NCI-H1092 treated with DMSO at 0.1 percent for 48 hours (cell line): ENCODE data around the gene UTF1.

ENCODE experiments used
- DNase-seq: peaks from one replicate; lab custom pipeline; 2025; lab: John Stamatoyannopoulos, UW

Gene UTF1

DNA sequence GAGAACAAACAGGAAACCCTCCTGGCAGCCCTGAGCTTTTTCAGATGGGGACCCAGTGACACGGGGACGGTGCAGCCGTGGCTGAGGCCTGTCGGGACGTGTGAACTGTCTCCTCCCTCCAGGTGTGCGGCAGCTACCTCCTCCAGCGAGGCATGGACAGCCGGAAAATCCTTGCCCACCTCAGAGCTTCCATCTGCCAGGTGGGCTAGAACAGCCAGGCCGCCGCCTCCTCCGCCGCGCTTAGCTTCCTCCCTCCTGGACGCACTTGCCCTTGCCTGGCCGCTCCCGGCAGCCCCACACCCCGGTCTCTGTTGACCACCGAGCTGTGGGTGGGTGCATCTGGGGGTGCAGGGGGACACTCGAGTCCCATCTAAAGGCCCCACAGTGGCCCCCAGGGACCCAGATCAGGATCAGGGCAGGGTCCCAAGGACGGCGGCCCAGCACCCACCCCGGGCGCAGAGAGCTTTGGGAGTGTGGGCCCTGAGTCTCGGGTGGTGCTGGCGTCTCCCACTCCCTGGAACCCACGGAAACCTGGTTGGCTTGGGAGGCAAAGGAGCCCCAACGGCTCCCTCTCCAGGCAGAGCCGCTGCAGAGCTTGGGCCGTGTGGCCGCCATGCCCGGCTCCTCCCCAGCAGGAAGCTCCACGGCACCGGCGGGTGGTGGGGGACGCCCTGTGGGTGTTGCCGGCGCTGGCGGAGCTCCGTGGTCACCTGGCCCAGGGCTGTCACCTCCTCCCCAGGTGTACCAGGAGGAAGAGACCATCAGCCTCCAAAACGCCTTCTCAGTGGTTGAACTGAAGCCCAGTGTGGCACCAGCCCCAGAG, 32.9 kb upstream of the UTF1 start:
- DNase-seq, result no peak

DNA sequence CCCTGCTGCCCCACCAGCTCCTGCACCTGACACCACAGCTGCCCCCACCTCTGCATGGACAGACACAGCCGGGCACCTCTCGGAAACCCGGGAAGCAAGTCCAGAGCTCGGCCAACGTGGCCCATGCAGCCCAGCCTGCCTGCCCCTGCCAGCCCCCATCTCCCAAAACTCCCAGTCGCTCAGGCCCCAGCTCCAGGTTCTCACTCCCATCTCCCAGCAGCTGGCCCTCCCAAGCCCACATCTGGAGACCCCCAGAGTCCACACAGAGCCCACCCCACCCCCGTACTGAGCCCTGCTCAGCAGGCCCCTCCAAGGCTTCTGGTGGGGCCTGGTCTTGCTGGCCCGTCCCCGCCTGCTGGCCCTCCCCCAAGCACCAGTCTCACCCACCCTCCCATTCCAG, 32.2 kb upstream of the UTF1 start:
- no peak for DNase-seq

DNA sequence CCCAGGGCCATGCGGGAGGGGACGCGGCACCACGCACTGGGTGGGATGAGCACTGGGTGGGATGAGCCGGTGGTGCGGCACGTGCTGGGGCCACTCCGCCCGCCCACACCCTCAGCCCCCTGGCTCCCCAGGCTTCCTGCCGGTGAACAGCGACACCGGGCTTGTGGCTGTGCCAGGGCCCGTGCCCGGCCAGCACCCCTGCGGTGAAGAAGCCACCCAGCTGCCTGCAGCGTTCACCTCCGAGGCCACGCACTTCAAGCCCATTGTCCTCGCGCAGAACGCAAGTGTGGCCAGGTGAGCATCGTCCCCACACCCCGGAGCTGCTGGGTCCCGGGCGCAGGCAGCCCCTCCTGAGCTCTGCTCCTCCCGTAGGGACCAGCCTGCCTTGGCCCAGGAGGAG, 31.8 kb upstream of the UTF1 start:
- DNase-seq, result no peak

DNA sequence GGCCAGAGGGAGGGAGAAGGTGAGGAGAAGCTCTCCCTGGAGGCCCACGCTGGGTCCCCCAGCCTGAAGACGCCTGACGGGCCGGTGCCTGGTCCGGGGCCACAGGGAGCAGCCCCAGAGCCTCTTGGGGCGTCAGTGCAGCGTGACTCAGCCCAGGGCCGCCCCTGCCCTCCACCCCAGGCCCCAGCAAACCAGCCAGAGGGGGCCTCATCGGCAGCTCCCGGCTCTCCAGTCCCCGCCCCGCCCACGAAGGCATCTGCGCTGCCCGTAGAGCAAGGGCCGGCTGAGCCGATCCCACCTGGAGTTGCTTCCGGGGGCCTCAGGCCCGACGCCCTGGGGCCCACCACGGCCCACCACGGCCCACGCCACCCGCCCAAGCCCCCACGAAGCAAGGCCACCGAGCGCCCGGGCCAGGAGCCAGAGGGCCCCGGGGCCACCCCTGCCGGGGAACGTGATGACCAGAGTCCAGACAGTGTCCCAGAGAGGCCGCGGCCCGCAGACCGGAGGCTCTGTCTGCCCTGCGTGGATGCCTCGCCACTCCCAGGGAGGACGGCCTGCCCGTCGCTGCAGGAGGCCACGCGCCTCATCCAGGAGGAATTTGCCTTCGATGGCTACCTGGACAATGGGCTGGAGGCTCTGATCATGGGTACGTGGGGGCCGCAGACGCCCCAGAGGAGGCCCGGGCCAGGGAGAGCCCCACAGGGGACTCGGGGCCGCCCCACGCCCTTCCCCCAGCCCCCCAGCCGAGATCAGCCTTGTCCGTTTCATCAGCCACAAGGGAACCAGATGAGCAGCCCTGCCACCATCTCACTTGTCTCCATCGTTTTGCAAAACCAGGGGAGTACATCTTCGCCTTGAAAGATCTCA, 31.2 kb upstream of the UTF1 start:
- DNase-seq, result no peak

DNA sequence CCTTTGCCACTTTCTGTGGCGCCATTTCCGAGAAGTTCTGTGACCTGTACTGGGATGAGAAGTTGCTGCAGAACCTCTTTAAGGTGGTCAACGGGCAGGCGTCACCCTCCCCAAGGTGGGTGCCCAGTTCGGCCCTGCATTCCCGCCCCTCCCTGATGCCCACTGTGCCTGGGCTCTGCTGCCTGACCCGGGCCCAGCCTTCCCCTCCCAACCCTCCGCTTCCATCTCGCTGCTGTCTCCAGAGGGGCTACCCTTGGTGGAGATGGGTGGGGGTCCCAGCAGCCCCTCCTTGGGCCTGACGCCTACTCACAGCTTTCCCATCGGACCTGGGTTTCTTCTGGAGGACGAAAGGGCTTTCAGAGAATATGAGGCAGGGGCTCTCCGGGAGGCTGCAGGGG, 30.5 kb upstream of the UTF1 start:
- DNase-seq, result no peak

DNA sequence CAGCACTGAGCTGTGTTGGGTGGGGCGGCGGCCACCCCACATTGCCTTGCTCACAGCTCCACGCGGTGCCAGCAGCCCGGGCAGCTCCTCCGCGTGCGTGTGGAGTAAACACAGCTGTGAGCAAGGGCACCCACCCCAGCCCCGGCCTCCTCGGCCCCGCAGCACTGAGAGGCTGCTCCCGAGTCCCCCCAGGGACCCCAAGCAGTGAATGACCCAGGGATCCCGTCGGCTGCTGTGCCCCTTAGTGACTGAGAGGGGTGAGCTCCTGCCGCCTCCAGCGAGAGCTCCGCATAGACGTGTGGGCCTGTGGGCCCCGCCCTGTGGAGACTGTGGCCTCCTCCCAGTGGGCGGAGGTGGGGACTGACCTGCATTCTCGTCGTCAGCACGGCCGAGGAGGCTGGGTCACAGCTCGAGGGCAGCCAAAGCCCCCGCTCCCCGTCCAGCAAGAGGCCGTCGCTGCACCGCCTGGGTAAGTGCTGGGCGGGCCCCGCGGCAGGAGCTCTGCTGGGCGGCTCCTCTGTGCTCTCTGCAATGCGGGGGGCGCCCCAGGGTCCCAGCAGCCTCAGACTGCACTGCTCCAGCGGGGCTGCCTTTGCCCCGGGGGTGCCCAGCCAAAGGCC, 29.9 kb upstream of the UTF1 start:
- no peak for DNase-seq

DNA sequence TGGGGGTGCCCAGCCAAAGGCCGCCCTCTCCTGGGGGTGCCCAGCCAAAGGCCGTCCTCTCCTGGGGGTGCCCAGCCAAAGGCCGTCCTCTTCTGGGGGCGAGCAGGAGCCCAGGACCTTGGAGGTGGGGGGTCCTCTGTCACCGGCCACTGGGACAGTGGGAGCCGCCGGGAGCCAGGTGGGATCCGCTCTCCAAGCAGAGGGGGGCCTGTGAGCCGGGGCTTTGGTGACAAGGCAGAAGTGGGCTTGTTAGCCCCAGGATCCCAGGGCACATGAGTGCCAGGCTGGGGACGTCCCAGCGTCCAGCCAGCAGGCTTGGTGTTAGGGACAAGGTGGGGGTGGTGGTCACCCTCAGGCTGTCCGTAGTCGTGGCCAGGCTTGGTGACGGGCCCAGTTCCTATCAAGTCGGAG, 29.4 kb upstream of the UTF1 start:
- no peak for DNase-seq

DNA sequence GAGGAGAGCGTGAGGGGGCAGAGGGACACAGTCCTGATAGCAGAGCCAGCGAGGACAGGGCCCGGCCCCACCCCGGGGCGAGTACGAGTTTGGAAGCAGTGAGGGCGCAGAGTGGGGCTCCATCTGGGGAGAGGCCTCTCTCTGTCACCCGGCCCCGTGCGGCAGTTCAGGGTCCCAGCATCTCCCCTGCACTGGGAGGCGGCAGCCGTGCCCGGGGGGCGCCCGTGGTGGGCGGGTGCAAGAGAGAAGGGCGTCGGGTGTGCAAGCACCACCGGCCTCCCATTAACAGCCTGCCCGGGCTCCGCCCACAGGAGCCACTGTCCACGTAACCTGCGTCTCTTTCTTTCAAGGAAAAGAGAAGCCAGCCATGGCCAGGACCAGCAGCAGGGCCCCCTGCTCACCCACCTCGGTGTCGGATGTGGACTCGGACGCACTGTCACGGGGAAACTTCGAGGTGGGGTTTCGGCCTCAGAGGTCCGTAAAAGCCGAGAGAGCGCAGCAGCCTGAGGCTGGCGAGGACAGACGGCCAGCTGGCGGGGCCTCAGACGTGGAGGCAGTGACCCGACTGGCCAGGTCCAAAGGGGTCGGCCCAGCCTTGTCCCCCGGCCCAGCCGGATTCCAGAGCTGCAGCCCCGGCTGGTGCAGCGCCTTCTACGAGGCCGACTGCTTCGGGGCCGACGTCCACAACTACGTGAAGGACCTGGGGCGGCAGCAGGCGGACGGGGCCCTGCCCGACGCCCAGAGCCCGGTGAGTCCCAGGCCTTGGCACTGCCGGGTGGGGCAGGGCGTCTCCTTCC, 28.7 kb upstream of the UTF1 start:
- no peak for DNase-seq

DNA sequence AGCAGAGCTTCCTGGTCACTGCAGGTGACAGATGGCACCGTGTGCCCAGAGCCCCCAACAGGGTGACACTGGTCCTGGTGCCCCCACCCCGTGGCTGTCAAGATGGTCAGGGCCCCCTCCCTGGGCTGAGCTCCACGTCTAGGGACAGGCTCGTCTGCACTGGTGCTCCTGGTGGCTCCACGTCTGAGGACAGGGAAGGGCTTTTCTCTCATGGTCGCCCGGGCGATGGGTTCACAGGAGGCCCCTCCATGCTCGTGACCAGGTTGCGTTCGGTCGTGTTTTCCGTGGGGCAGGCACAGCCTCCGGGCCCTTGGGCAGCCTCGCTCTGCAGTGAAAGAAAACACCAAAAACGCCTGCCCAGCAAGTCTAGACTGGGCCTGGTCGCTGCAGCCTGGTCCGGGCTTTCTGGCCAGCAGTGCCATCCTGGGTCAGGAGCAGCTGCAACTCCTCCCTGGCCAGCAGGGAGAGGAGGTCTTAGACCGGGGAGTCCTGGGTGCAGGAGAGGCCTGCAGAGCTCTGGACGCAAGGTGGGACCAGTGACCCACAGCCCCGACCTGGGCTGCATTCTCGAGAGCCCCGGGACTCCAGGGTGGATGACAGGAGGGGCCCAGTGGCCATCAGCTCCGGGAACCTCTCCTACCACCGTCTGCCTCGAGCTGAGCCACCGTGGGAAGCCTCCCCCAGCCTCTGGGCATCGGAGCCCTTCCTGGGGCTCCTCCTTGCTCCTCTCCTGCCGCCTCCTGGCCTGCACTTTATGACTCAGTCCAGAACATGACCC, 27.9 kb upstream of the UTF1 start:
- DNase-seq, result no peak

DNA sequence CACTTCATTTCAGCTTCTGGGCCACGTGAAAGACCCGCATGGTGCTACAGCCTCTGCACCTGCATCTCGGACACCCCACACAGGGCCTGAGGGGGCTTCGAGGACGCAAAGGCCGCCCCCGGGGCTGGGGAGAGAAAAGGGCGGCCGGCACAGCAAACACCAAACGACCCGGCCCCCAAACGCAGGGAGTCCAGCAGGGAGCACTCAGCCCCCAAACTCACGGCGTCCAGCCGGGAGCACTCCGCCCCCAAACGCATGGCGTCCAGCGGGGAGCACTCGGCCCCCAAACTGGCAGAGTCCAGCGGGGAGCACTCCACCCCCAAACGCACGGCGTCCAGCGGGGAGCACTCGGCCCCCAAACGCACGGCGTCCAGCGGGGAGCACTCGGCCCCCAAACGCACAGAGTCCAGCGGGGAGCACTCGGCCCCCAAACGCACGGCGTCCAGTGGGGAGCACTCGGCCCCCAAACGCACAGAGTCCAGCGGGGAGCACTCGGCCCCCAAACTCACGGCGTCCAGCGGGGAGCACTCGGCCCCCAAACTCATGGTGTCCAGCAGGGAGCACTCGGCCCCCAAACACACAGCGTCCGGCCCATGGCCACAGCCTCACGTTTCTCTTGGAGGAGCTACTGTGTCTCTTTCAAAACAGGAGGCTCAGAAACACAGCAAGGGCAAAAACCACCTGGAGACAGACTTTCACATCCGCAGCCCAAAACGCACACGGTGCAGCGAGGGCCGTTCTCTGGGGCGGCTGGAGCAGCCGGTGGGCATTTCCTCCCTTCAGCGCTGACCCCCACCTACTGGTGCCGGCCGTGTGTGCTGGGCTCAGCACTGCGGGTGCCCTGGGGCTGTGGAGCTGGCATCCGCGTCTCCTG, 27.0 kb upstream of the UTF1 start:
- no peak for DNase-seq

DNA sequence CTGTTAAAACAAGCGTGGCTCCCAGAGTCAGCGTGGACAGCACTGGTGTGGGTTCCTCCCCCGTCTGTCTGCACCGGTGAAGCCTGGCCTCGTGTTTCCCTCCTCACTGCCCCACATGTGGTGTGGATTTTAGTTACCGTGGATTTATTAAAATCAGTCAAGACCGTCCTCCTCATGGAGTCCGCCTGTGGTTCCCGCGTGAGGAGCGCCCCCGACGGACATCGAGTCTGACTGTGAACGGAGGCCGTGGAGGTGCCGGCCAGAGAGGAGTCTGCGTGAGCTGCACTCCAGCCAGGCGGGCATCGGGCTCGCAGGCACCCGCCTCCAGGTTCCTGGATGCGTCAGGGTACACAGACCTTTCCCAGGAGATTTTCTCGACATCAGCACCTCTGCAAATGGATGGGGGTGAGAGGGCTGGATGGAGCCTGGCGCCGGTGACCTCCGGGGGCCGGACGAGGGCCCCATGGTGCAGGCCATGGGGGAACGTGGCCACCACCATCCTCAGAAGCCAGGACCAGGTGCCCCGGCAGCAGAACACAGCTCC, 26.3 kb upstream of the UTF1 start:
- DNase-seq, result no peak

DNA sequence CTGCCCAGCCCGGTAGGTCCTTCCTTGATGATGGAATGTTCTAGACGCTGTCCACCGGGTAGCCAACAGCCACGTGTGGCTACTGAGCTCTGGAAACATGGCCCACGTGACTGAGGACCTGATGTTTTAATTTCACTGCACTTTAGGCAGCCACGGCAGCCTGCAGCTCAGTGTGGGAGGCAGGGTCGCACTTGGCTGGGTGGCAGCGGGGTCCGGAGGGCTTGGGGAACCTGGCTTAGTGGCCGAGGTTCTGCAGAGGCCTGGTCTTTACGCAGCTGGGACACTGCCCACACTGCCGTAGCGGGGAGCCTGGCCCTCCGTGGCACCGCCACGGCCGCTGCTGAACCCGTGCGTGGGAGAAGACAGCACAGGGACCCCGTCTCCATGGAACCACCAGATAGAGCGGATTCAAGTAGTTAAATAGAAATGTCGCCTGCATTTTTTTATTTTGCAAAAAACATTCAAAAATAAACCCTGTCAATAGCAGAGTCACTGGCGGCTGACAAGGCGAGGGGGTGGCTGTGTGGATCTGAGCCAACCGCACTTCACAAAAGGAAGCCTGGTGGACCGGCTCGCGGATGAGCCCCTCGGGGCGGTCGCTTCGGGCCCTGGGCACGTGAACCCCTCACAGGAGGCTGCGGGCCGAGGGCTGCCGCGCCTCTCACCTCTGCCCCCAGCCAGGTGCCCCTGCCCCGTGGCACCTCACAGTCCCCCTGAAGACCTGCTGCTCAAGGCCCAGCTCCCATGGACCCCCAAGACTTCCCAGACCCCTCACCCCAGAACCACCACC, 25.6 kb upstream of the UTF1 start:
- DNase-seq, result no peak

DNA sequence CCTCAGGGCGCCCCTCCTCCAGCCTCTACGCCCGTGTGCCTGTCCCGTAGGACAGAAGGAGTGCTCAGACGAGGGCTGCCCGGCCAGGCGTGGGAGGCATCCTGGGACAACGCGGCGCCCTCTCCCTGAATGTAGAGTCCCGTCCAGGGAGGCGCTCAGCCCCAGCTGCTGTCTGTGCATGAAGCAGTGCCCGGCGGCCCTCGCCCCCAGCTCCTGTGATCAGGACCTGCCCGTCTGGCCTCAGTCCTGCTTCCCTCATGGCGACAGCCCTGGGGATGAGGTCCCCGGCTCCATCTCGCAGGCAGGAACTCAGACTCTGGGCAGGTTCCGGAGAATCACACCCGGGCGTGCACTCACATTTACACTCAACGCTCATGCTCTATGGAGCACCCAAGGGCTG, 24.9 kb upstream of the UTF1 start:
- no peak for DNase-seq

DNA sequence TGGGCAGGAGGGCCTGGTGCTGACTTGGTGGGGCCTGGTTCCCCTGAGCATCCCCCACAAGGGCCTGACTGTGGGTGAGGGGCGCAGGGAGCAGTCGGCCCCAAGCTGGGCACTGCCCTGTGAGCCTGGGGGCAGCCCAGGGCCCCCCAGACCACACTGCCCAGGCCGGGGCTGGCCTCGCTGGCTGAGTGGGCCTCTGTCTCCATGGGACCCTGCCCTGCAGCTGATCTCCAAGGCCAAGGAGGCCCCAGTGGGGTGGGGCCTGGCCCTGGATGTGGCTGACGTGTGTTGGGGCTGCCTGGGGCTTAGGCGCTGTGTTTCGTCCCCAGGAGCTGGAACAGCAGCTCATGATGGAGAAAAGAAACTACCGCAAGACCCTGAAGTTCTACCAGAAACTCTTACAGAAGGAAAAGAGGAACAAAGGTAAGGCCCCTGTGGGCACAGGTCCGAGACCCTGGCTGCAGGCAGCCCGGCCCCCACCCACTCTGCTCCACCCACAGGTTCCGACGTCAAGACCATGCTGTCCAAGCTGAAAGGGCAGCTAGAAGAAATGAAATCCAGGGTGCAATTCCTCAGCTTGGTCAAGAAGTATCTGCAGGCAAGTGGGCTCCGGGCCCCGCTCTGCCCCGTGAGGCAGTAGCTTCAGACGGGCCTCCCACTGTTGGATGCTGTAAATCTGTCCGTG, 23.5 kb upstream of the UTF1 start:
- DNase-seq, result no peak

DNA sequence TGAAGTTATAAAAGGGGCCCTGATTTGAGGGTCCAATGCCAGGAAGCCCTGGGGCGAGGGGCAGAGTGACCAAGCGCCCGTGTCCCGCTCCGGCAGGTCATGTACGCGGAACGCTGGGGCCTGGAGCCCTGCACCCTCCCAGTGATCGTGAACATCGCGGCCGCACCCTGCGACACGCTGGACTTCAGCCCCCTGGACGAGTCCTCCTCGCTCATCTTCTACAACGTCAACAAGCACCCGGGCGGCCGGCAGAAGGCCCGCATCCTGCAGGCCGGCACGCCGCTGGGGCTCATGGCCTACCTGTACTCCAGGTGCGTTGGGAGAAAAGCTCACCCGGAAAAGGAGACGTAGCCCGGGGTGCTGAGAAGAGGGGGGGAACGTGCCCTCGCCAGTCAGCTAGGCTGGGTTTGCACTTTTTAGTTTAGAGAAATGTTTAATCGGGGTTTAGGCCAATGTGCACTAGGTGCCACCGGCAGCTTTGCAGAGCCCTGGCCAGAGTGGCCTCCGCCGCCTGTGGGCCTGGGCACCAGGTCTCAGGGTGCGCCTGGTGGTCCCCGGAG, 22.9 kb upstream of the UTF1 start:
- DNase-seq, result no peak

DNA sequence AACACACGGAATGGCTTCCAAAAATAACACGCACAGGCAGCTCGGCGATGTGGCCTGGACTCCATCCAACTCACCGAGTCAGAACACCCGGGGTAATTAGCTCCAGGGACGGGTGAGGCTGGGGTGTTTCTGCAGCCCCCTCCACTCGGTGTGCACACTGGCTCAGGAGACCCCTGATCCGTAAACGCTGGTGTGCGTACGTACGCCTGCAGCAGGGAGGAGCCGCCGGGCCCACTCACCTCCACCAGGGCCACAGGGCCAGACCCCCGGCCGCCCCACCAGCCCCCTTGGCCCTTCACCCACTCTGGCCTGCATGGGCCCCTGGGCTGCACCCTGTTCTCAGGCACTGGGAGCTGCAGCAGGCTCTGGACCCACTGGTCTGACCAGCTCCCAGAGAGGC, 22.4 kb upstream of the UTF1 start:
- no peak for DNase-seq

DNA sequence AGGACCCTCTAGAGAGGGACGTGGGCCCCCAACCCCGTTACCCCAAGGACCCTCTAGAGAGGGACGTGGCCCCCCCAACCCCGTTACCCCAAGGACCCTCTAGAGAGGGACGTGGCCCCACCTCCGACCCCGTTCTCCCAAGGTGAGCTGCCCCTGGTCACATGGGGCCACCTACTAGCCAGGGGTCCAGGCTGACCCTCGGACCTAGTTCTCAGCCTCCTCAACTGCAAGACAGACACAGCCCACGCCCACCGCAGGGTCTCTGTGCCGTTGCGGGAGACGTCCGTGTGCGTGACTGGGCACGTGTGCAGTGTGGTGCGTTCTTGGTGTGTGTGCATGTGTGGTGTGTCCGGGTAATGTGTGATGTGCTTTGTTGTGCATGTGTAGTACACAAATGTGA, 21.6 kb upstream of the UTF1 start:
- DNase-seq, result no peak

DNA sequence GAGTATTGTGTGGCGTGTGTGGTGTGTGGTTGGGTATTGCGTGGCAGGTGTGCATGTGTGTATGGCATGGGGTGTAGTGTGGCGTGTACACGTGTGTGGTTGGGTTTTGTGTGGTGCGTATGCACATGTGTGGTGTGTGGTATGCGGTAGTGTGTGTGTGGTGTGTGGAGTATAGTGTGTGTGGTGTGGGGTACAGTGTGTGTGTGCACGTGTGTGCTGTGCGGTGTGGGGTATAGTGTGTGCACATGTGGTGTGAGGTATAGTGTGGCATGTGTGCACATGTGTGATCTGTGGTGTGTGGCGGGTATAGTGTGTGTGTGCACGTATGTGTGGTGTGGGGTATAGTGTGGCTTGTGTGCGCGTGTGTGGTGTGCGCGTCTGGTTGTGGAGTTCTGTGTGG, 20.9 kb upstream of the UTF1 start:
- no peak for DNase-seq
